IPS-11a (cell line): ENCODE measurements around the gene MOCS2.

ENCODE experiments used
- H3K4me3 ChIP-seq: one replicate; pipeline ENCODE4 v1.5.1; 2013; ENCODE audit warnings: low read depth, low read length, control low read depth

The MOCS2 gene

GRCh38 chr5:53095931-53096525 lies 13.5 kb downstream of the MOCS2 start:
- no peak overlapping the region for H3K4me3 ChIP-seq

- H3K4me3 ChIP-seq: no peak overlapping the region
Measured at GRCh38 chr5:53095217-53095616, 14.3 kb downstream of the MOCS2 start.

GRCh38 chr5:53092242-53092641 lies 17.3 kb downstream of the MOCS2 start:
- H3K4me3 ChIP-seq: no peak overlapping the region

GRCh38 chr5:53091289-53091688 lies 18.3 kb downstream of the MOCS2 start:
- no peak overlapping the region for H3K4me3 ChIP-seq

- no peak overlapping the region for H3K4me3 ChIP-seq
Measured at GRCh38 chr5:53090229-53090628, 19.3 kb downstream of the MOCS2 start.

- H3K4me3 ChIP-seq: no peak overlapping the region
Measured at GRCh38 chr5:53089481-53089991, 20.0 kb downstream of the MOCS2 start.

- no peak overlapping the region for H3K4me3 ChIP-seq
Measured at GRCh38 chr5:53087621-53088121, 21.9 kb downstream of the MOCS2 start.

GRCh38 chr5:53087171-53087570 lies 22.4 kb downstream of the MOCS2 start:
- H3K4me3 ChIP-seq: no peak overlapping the region

- no peak overlapping the region for H3K4me3 ChIP-seq
Measured at GRCh38 chr5:53084546-53085255, 24.9 kb downstream of the MOCS2 start.

GRCh38 chr5:53083927-53084326 lies 25.6 kb downstream of the MOCS2 start:
- H3K4me3 ChIP-seq: no peak overlapping the region

- H3K4me3 ChIP-seq: no peak overlapping the region
Measured at GRCh38 chr5:53080271-53080670, 29.3 kb downstream of the MOCS2 start.

- H3K4me3 ChIP-seq: no peak overlapping the region
Measured at GRCh38 chr5:53076014-53076583, 33.5 kb downstream of the MOCS2 start.

GRCh38 chr5:53073348-53073747 lies 36.2 kb downstream of the MOCS2 start:
- H3K4me3 ChIP-seq: no peak overlapping the region

GRCh38 chr5:53071738-53072137 lies 37.8 kb downstream of the MOCS2 start:
- H3K4me3 ChIP-seq: no peak overlapping the region

GRCh38 chr5:53071298-53071697 lies 38.3 kb downstream of the MOCS2 start:
- no peak overlapping the region for H3K4me3 ChIP-seq

- H3K4me3 ChIP-seq: no peak overlapping the region
Measured at GRCh38 chr5:53069626-53070025, 39.9 kb downstream of the MOCS2 start.

- no peak overlapping the region for H3K4me3 ChIP-seq
Measured at GRCh38 chr5:53068291-53068836, 41.2 kb downstream of the MOCS2 start.

GRCh38 chr5:53067641-53068040 lies 41.9 kb downstream of the MOCS2 start:
- H3K4me3 ChIP-seq: no peak overlapping the region

GRCh38 chr5:53066088-53066487 lies 43.5 kb downstream of the MOCS2 start:
- no peak overlapping the region for H3K4me3 ChIP-seq

- H3K4me3 ChIP-seq: no peak overlapping the region
Measured at GRCh38 chr5:53063791-53064190, 45.8 kb downstream of the MOCS2 start.

- H3K4me3 ChIP-seq: no peak overlapping the region
Measured at GRCh38 chr5:53063176-53063575, 46.4 kb downstream of the MOCS2 start.

- H3K4me3 ChIP-seq: no peak overlapping the region
Measured at GRCh38 chr5:53059281-53059680, 50.3 kb downstream of the MOCS2 start.
